ENCODE data around the gene GABRD.

The GABRD gene

DNA sequence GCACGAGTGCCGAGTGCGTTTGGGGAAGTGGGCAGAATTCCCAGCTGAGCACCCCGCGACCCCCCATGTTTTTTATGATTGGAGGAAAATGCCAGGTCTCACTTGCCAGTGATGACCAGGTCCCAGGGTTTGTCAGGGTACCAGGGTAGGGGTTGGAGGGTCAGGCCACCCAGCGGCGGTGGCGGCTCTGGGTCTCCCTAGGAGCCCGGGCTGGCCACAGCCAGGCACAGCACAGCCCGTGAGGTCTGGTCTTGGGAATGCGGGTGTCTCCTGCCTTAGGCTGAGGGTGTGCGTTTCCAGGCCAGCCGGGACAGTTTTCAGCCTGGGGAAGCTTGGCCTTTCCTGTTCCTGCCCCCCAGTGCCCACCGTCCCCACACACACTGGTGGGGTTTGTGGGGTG, 53.7 kb downstream of the GABRD start:
- no peak overlapping the region for H3K4me3 ChIP-seq (ENCODE audit: low read depth, low read length)

DNA sequence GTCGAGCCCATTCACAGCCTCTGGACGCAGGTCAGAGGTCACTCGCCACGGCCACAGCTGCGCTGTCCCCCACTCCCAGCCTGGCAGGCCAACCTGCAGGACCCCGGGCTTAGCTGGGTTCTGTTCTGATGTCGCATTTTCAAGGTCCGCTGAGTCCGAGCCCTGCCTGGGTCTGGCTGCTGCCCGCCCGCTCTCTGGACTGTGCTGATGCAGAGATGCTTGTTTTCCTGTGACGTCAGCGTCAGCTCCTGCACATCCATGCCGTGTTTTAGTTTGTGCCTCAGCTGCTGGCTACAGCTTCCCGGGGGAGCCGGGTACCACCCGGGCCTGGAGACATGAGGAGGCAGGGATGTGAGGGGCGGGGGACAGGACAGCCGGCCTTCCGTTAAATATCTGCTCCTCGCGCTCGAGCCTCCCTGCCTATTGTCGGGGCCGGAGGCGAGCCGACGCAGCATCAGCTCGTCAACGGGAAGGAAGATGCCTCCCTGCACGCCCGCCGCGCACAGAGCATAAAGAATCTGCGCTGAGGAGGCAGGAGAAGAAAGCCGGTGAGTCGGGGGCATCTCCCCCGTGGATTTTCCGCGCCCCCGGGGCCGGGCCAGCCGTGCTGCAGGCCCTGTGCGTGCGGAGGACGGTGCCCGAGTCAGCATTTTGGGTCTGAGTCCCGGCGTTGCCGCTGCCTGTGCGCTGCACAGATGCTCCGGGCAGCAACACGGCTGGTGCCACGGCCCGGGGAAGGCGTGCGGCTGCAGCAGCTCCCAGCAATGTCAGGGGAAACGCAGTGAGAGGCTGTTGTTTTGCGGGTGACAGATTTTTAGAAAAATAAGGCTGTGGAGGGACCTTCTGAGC, 54.5 kb downstream of the GABRD start:
- H3K4me3 ChIP-seq (ENCODE audit: low read depth, low read length) = no peak overlapping the region

- H3K4me3 ChIP-seq (ENCODE audit: low read depth, low read length) = no peak overlapping the region
These were observed 55.3 kb downstream of the GABRD start for GRCh38 chr1:2074396-2074795.

- H3K4me3 ChIP-seq (ENCODE audit: low read depth, low read length) = no peak overlapping the region
These were observed 56.0 kb downstream of the GABRD start for GRCh38 chr1:2074944-2075740.

DNA sequence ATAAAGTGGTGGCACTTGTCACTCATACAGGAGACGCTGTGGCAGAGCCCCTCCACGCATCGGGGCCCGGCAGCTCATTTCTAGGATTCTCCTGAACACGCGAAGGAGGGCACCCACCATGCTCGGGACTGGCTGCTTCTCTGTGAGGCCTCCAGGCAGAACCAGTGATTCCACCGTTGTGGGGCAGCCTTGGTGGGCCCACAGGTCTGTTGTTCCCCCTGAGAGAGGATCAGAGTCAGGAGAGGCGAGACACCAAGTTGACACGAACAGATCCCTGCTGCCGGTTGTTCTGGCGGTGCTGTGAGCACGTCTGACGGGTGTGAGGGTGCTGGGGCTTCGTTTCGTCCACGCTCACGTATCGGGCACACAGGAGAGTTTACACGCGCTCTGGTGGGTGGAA, 57.7 kb downstream of the GABRD start:
- H3K4me3 ChIP-seq (ENCODE audit: low read depth, low read length) = no peak overlapping the region

DNA sequence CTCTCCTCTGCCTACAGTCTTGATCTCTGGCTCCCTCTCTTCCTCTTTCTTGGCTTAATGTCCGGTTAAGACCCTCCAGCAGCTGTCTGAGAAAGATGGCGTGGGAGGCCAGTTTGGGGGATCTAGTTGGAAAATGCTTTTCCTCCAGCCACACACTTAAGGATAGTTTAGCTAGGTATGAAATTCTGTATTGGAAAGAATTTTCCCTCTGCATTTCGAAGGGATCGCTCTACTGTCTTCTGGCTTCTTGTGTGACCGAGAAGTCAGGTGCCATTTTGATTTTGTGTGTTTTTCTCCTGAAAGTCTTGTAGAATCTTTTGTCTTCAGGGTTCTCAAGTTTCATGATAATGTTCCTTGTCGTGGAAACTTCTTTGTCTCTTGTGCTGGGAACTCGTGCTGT, 59.0 kb downstream of the GABRD start:
- no peak overlapping the region for H3K4me3 ChIP-seq (ENCODE audit: low read depth, low read length)

DNA sequence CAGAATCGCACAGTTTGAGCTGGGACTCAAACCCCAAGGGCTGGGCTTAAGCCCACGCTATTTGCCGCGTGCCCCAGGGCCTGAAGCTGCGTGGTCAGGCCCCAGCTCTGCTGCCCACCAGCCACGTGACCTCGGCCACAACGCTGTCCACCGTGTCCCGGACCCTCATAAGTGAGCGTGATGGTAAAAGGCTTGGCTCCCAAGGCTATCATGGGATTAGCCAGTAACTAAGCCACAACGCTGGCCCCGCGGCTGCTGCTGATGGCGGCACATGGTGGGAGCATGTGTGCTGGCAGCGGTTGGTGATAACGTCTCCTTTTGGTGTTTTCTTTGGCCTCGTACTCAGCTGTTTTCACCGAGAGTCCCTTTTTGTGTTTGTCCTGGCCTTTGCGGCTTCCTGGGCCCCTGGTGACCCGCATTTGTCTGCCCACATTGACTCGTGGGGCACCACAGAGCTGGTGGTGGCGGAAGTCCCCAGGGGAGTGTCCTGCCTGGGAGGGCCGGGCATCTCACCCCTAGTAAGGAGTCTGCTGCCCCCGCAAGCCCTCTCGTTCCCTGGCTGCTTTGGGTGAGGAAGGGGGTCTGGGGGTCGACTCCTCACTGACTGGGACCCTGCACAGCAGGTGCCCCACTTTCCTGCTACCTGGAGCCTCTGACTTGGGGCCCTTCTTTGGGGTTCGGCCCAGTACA, 60.4 kb downstream of the GABRD start:
- H3K4me3 ChIP-seq (ENCODE audit: low read depth, low read length) = no peak overlapping the region

DNA sequence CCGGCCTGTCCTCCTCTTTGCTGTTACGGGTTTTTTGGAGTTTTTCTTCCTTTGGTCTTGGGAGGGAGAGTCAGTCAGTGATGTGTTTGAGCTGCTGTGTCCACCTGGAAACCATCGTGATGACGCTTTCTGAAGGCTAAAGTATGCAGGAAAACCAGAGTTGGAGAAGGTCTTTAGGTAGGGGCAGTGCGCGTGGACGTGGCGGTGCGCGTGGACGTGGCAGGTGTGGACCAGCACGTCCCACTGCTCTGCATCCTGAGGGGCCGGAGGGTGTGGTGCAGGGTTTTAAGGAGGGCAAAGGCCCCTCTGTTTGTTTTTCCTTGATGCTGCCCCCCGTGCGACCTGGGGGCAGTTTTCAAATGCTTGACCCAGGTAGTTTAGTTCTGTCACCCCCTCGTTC, 61.0 kb downstream of the GABRD start:
- no peak overlapping the region for H3K4me3 ChIP-seq (ENCODE audit: low read depth, low read length)
